ENCODE results near the gene PRRX1.

PRRX1 gene

DNA sequence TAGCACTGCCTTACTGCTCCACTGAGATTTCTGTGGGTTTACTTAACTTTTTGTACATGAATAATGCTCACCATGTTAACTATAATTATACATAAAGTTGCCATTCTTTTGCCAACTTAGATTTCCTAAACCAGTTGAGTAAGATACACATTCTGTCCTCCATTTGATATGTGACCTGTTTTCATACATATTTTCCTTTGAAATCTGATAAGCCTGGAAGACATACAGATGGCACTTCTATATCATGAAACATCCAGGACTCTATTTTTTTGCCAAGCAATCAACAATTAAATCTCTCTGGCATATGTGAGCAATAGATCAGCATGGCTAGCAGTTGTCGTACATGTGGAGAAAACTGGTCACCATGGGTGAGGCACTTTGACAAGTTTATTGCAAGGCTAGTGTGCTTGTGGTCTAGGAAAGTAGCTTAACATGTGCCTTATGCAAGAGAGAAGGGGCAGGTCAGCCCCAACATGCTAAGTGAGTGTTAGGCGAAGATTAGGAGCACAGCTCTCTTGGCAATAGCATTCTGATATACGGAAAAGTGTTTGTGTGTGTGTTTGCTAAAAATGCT is 14.2 kb downstream of the PRRX1 start:
- no peak overlapping the region for H3K27ac ChIP-seq
- TF ChIP-seq, protein P1, sequence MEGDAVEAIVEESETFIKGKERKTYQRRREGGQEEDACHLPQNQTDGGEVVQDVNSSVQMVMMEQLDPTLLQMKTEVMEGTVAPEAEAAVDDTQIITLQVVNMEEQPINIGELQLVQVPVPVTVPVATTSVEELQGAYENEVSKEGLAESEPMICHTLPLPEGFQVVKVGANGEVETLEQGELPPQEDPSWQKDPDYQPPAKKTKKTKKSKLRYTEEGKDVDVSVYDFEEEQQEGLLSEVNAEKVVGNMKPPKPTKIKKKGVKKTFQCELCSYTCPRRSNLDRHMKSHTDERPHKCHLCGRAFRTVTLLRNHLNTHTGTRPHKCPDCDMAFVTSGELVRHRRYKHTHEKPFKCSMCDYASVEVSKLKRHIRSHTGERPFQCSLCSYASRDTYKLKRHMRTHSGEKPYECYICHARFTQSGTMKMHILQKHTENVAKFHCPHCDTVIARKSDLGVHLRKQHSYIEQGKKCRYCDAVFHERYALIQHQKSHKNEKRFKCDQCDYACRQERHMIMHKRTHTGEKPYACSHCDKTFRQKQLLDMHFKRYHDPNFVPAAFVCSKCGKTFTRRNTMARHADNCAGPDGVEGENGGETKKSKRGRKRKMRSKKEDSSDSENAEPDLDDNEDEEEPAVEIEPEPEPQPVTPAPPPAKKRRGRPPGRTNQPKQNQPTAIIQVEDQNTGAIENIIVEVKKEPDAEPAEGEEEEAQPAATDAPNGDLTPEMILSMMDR (IDR thresholded peaks at IDR 0.05), result no peak
- H3K9me3 ChIP-seq, result no peaks in the 10 kb centered on the region
- H3K4me1 ChIP-seq (ENCODE audit: control insufficient read depth in 1 of 2, insufficient read depth in 1 of 2, low read depth in 1 of 2, low read length in 1 of 2), result no peaks in the 10 kb centered on the region
- no peaks in the 10 kb centered on the region for H3K36me3 ChIP-seq
- H3K4me3 ChIP-seq (ENCODE audit: low read depth in 1 of 2, low read length in 1 of 2), result no peak overlapping the region
- peaks cover 35% of the 10 kb centered on the region for H3K27me3 ChIP-seq

DNA sequence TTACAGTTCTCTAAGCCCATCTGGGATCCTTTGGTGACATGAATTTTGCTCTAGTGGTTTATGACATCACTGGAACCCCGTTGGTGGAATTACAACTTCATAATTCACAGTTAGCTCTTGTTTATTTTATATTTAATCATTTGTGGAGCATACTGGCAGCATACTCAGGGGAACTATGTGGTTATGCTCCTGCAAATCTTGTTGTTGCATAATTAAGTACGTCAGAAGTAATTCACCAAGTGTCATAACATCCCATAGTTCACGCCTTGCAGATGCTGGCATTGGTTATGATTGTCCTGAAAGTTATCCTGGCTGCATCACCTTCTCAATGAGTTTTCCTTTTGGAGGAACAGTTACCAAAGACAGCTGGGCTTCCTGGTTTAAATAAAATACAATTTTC is 16.5 kb downstream of the PRRX1 start:
- Histone ChIP-seq H3K27ac (no peak overlapping the region), H3K4me3 (ENCODE audit: low read depth in 1 of 2, low read length in 1 of 2) (no peak overlapping the region), H3K27me3 (peaks cover 14% of the 10 kb centered on the region), H3K4me1 (ENCODE audit: control insufficient read depth in 1 of 2, insufficient read depth in 1 of 2, low read depth in 1 of 2, low read length in 1 of 2) (no peaks in the 10 kb centered on the region), H3K9me3 (no peaks in the 10 kb centered on the region), H3K36me3 (no peaks in the 10 kb centered on the region)
- TF ChIP-seq, protein P1 (IDR thresholded peaks at IDR 0.05), result no peak

DNA sequence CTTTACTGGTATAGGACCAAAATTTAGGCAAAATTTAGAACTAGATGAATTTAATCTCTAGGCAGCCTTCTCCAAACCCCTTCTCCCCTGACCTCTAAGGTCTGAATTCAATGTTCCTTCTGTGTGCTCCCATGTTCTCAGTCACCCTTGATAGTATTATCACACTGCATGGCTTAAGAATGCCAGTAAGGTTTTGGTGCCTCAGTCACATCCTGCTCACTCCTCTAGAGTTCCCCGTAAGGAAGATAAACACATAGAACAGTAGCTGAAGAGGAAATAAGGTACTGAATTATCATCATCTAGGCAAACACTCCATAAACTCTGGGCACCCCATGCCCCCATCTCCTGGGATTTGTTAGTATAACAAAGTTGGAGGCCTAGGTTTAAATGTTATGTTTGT is 18.2 kb downstream of the PRRX1 start:
- H3K9me3 ChIP-seq, result no peaks in the 10 kb centered on the region
- H3K36me3 ChIP-seq, result no peaks in the 10 kb centered on the region
- H3K4me3 ChIP-seq (ENCODE audit: low read depth in 1 of 2, low read length in 1 of 2), result no peak overlapping the region
- TF ChIP-seq, protein P1 (IDR thresholded peaks at IDR 0.05), result no peak
- no peak overlapping the region for H3K27ac ChIP-seq
- H3K4me1 ChIP-seq (ENCODE audit: control insufficient read depth in 1 of 2, insufficient read depth in 1 of 2, low read depth in 1 of 2, low read length in 1 of 2), result no peaks in the 10 kb centered on the region
- peaks cover 6% of the 10 kb centered on the region for H3K27me3 ChIP-seq

DNA sequence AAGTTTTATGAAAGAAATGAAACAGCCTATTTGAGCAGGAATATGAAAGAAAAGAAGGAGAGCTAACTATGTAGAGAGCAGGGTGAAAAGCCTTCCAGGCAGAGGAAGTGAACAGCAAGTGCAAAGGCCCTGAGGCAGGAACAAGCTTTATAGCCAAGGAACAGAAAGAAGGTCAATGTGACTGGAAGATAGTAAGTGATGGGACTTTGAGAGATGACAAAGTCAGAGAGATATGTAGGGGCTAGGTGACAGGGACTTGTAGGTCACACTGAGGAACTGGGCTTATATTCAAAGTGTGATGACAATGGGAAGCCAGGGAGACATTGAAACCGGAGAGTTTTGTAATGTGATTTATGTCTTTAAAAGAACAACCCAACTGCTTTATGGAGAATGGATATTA is 18.9 kb downstream of the PRRX1 start:
- Histone ChIP-seq H3K27me3 (peaks cover 3% of the 10 kb centered on the region), H3K36me3 (no peaks in the 10 kb centered on the region), H3K4me1 (ENCODE audit: control insufficient read depth in 1 of 2, insufficient read depth in 1 of 2, low read depth in 1 of 2, low read length in 1 of 2) (no peaks in the 10 kb centered on the region), H3K4me3 (ENCODE audit: low read depth in 1 of 2, low read length in 1 of 2) (no peak overlapping the region), H3K9me3 (no peaks in the 10 kb centered on the region), H3K27ac (no peak overlapping the region)
- TF ChIP-seq, protein P1 (IDR thresholded peaks at IDR 0.05), result no peak

DNA sequence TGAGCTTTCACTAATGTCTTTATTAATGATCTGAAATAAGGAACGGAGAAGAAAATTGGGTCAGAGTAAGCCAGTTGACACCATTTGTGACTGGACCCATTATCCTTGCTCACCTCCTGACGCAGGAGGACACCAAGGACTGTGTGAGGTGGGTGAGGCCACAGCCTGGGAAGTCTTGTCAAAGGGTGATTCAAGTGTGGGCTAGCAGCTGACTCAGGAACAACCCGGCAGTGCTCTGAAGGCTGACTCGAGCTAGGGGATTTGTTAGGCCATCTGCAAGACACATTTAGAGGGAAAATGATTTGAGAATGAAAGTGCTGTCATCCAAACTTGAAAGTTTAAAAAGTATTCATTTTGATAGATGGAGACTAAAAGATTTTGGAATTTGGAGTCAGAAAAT is 21.2 kb downstream of the PRRX1 start:
- H3K4me1 ChIP-seq (ENCODE audit: control insufficient read depth in 1 of 2, insufficient read depth in 1 of 2, low read depth in 1 of 2, low read length in 1 of 2), result no peaks in the 10 kb centered on the region
- H3K27ac ChIP-seq, result no peak overlapping the region
- TF ChIP-seq, protein P1 (IDR thresholded peaks at IDR 0.05), result no peak

DNA sequence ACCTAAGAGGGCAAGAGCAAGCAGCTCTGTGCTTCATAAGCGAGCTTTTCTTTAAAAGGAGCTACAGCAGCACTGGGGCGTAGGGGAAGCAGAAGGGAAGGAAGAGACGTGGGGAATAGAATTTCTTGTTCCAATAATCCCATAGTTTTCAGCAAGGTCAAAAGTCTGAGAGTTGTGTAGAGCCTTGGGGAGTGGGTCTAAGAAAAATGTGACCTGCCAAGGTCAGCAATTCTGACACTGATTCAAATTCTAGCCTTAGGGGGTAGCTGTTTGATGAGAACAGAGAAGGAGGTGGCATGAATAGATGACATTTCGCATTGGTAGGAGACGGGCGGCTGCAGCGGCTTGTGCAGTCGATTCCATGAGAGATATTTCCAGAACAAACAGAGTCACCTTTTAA is 22.4 kb downstream of the PRRX1 start:
- Histone ChIP-seq H3K4me1 (ENCODE audit: control insufficient read depth in 1 of 2, insufficient read depth in 1 of 2, low read depth in 1 of 2, low read length in 1 of 2) (no peaks in the 10 kb centered on the region), H3K9me3 (no peaks in the 10 kb centered on the region), H3K27me3 (peaks cover 3% of the 10 kb centered on the region), H3K27ac (no peak overlapping the region), H3K4me3 (ENCODE audit: low read depth in 1 of 2, low read length in 1 of 2) (no peak overlapping the region), H3K36me3 (no peaks in the 10 kb centered on the region)
- TF ChIP-seq, protein P1 (IDR thresholded peaks at IDR 0.05), result no peak

More for the DNA sequence above, 21.2 kb downstream of the PRRX1 start:
- Histone ChIP-seq H3K36me3 (no peaks in the 10 kb centered on the region), H3K27me3 (peaks cover 3% of the 10 kb centered on the region), H3K4me3 (ENCODE audit: low read depth in 1 of 2, low read length in 1 of 2) (no peak overlapping the region), H3K9me3 (no peaks in the 10 kb centered on the region)

Measured in neutrophil (primary cell).